GM23338 (cell line): ENCODE data around the gene ZKSCAN4. TPM values are rescaled to one million over a fixed set of nuclear protein-coding genes. Genes with fewer than 3 reads are reported as not detected.

ENCODE experiments used
- ATAC-seq: fragments of 200-7000 bp; cut with Tn5 transposase; 3 replicates; pipeline ENCODE4 v1.9.1; 2020
- DNase-seq: peaks from one replicate; pipeline ENCODE4 v3.0.0-alpha.2; 2015; ENCODE audit warnings: low spot score
- H2AFZ ChIP-seq: fragments of 200-600 bp; sonication (generic); 2 replicates; pipeline ENCODE4 v1.8.0; 2016; ENCODE audit warnings: antibody characterized with exemption, mild to moderate bottlenecking, moderate library complexity
- H3F3A ChIP-seq: fragments of 200-600 bp; sonication (generic); replicated peaks from 2 replicates; pipeline ENCODE4 v1.8.0; 2017; ENCODE audit warnings: antibody characterized with exemption, mixed run types, low read depth
- H3K27ac ChIP-seq: fragments of 200-600 bp; sonication (generic); 2 replicates; pipeline ENCODE4 v1.6.1; 2016; ENCODE audit warnings: low read depth
- H3K27me3 ChIP-seq: fragments of 200-600 bp; sonication (generic); 2 replicates; pipeline ENCODE4 v1.8.0; 2016; ENCODE audit warnings: mild to moderate bottlenecking, mixed run types, moderate library complexity; ENCODE audit not compliant: insufficient read depth
- H3K36me3 ChIP-seq: fragments of 200-600 bp; sonication (generic); 2 replicates; pipeline ENCODE4 v1.8.0; 2016; ENCODE audit warnings: mild to moderate bottlenecking; ENCODE audit not compliant: insufficient read depth
- H3K4me1 ChIP-seq: fragments of 200-600 bp; sonication (generic); 2 replicates; pipeline ENCODE4 v1.8.0; 2016; ENCODE audit warnings: mild to moderate bottlenecking, moderate library complexity; ENCODE audit not compliant: insufficient read depth
- H3K4me2 ChIP-seq: fragments of 200-600 bp; sonication (generic); 2 replicates; pipeline ENCODE4 v1.7.1; 2017; ENCODE audit warnings: mixed run types
- H3K4me3 ChIP-seq: fragments of 200-600 bp; sonication (generic); 2 replicates; pipeline ENCODE4 v1.6.1; 2016; ENCODE audit warnings: mixed run types
- H3K79me2 ChIP-seq: fragments of 200-600 bp; sonication (generic); replicated peaks from 2 replicates; pipeline ENCODE4 v1.8.0; 2017; ENCODE audit warnings: mild to moderate bottlenecking; ENCODE audit not compliant: insufficient read depth
- H3K9me2 ChIP-seq: fragments of 200-600 bp; sonication (generic); 2 replicates; pipeline ENCODE4 v1.8.0; 2017; ENCODE audit not compliant: insufficient read depth
- H4K20me1 ChIP-seq: fragments of 200-600 bp; sonication (generic); replicated peaks from 2 replicates; pipeline ENCODE4 v1.8.0; 2017; ENCODE audit warnings: mild to moderate bottlenecking; ENCODE audit not compliant: insufficient read depth
- H3K27ac Mint-ChIP-seq: 2 replicates; pipeline ENCODE4 v1.8.0; 2020; ENCODE audit warnings: inconsistent platforms, mild to moderate bottlenecking, moderate library complexity, mixed read lengths
- H3K27me3 Mint-ChIP-seq: 3 replicates; pipeline ENCODE4 v1.8.0; 2022; ENCODE audit warnings: low read depth, mild to moderate bottlenecking, moderate library complexity, mixed read lengths, inconsistent platforms; ENCODE audit not compliant: insufficient read depth, poor library complexity
- H3K36me3 Mint-ChIP-seq: 3 replicates; pipeline ENCODE4 v1.8.0; 2021; ENCODE audit warnings: low read depth, mild to moderate bottlenecking, inconsistent platforms, moderate library complexity, mixed read lengths
- H3K4me1 Mint-ChIP-seq: 3 replicates; pipeline ENCODE4 v1.8.0; 2020; ENCODE audit warnings: mild to moderate bottlenecking, inconsistent platforms, mixed read lengths
- H3K4me3 Mint-ChIP-seq: 3 replicates; pipeline ENCODE4 v1.8.0; 2021; ENCODE audit warnings: moderate library complexity, mild to moderate bottlenecking, inconsistent platforms, mixed read lengths
- H3K9me3 Mint-ChIP-seq: 3 replicates; pipeline ENCODE4 v1.8.0; 2020; ENCODE audit warnings: moderate library complexity, mild to moderate bottlenecking, inconsistent platforms, mixed read lengths
- CREB1 ChIP-seq: fragments of 250-450 bp; sonication (Bioruptor Pico); IDR thresholded peaks from 2 replicates; pipeline ENCODE4 v1.5.0; 2020; ENCODE audit warnings: low read depth, mild to moderate bottlenecking, moderate library complexity
- EZH2 ChIP-seq: fragments of 200-600 bp; sonication (generic); IDR thresholded peaks from one replicate; pipeline ENCODE4 v1.8.0; 2017; ENCODE audit warnings: antibody characterized with exemption, mild to moderate bottlenecking, low read depth; ENCODE audit not compliant: unreplicated experiment
- JUNB ChIP-seq: IDR thresholded peaks from one replicate; pipeline ENCODE4 v1.6.1; 2016; ENCODE audit warnings: antibody characterized with exemption; ENCODE audit not compliant: unreplicated experiment
- NANOG ChIP-seq: IDR thresholded peaks from 2 replicates; pipeline ENCODE4 v1.6.1; 2016; ENCODE audit warnings: antibody characterized with exemption, borderline replicate concordance
- POLR2AphosphoS5 ChIP-seq: IDR thresholded peaks from 2 replicates; pipeline ENCODE4 v1.6.1; 2016; ENCODE audit warnings: antibody characterized with exemption, low read depth
- REST ChIP-seq: IDR thresholded peaks from one replicate; pipeline ENCODE4 v1.6.1; 2018; ENCODE audit warnings: antibody characterized with exemption; ENCODE audit not compliant: unreplicated experiment
- STAT1 ChIP-seq: IDR thresholded peaks from one replicate; pipeline ENCODE4 v1.6.1; 2016; ENCODE audit warnings: antibody characterized with exemption; ENCODE audit not compliant: unreplicated experiment
- ZNF114 ChIP-seq: fragments of 250-450 bp; sonication (Bioruptor Pico); IDR thresholded peaks from 2 replicates; pipeline ENCODE4 v1.5.0; 2020; ENCODE audit warnings: mild to moderate bottlenecking, moderate library complexity
- ZNF331 ChIP-seq: fragments of 250-450 bp; sonication (Bioruptor Pico); IDR thresholded peaks from 2 replicates; pipeline ENCODE4 v1.5.0; 2020; ENCODE audit warnings: low read depth, mild to moderate bottlenecking, moderate library complexity
- ZNF462 ChIP-seq: fragments of 250-450 bp; sonication (Bioruptor Pico); IDR thresholded peaks from 2 replicates; pipeline ENCODE4 v1.5.0; 2020; ENCODE audit warnings: mild to moderate bottlenecking, moderate library complexity
- polyA plus RNA-seq: library from polyadenylated mRNA; unstranded; fragments of >200 nt; fragmentation: Nextera tagmentation; extraction: Ambion mirVana; gene quantifications from 2 replicates; pipeline ENCODE4 v1.2.1, GENCODE V29; 2016
- total RNA-seq: library from RNA; depleted of rRNA; stranded (reverse); fragments of >200 nt; shearing (Covaris generic); gene quantifications from 2 replicates; pipeline ENCODE4 v1.2.3, GENCODE V29; 2014

ZKSCAN4 gene
- total and polyA plus RNA-seq, 2 experiments from 2014 or later: 2.8 to 5.9 TPM

GRCh38 chr6:28266563-28266961 lies 14.5 kb upstream of the ZKSCAN4 start (continued):
- no peak for TF ChIP-seq REST
- no peak for TF ChIP-seq EZH2
- no peak for TF ChIP-seq POLR2AphosphoS5
- TF ChIP-seq ZNF114 (CRISPR knock-in tag): no peak
- TF ChIP-seq ZNF331 (CRISPR knock-in tag): no peak
- TF ChIP-seq STAT1: no peak

- no peak overlapping the region for H3K4me3 Mint-ChIP-seq
- H3K36me3 Mint-ChIP-seq: no peaks in the 10 kb centered on the region
- H3K9me3 Mint-ChIP-seq: no peaks in the 10 kb centered on the region; the same call in 2 of the 3 replicates
- no peaks in the 10 kb centered on the region for H3K36me3 ChIP-seq
- peaks cover 5% of the 10 kb centered on the region for H3K27me3 Mint-ChIP-seq
- no peaks in the 10 kb centered on the region for H4K20me1 ChIP-seq
- H3K4me2 ChIP-seq: no peak overlapping the region
- TF ChIP-seq STAT1 (no peak), NANOG (no peak), CREB1 (CRISPR knock-in tag) (no peak), ZNF462 (no peak), JUNB (no peak), ZNF331 (CRISPR knock-in tag) (no peak), REST (no peak)
- no peaks in the 10 kb centered on the region for H3K4me1 ChIP-seq
- no peak overlapping the region for H3K27ac ChIP-seq
- H3K27ac Mint-ChIP-seq: no peak overlapping the region
- H3K79me2 ChIP-seq: peaks cover 21% of the 10 kb centered on the region
- no peak for DNase-seq
- ATAC-seq: no peak
- peaks cover 3% of the 10 kb centered on the region; the same call in 1 of the 2 replicates for H3F3A ChIP-seq
- H2AFZ ChIP-seq: no peak overlapping the region
- peaks cover 42% of the 10 kb centered on the region for H3K27me3 ChIP-seq
- H3K4me1 Mint-ChIP-seq: no peaks in the 10 kb centered on the region; the same call in 1 of the 3 replicates
- H3K4me3 ChIP-seq: no peak overlapping the region
- H3K9me2 ChIP-seq: no peaks in the 10 kb centered on the region
Measured at GRCh38 chr6:28264834-28265401, 12.8 kb upstream of the ZKSCAN4 start.
